A549 (cell line): Measurements from ENCODE around the gene OGFOD1. TPM values are rescaled to one million over a fixed set of nuclear protein-coding genes. Genes with fewer than 3 reads are reported as not detected.

Experiments
- ATAC-seq, 2 experiments: fragments of 200-7000 bp in 1 of 2; fragments of >200 bp in 1 of 2; cut with Nextera tagmentation in 1 of 2; cut with Tn5 transposase in 1 of 2; 3 replicates each; pipeline versions ENCODE4 v1.8.0 to v1.9.1; 2018 to 2020; ENCODE audit warnings: mild to moderate bottlenecking in 1 of 2, moderate library complexity in 1 of 2
- CTCF ChIA-PET: fragments of 300-600 bp; sonication (Branson Sonifier 250); formaldehyde crosslinking; extraction: SDS; loops from one replicate; lab custom pipeline; 2021; ENCODE audit warnings: antibody characterized with exemption, inconsistent platforms; lab: Yijun Ruan, JAX
- POLR2A ChIA-PET: fragments of 350-600 bp; formaldehyde crosslinking; extraction: SDS; loops from one replicate; lab custom pipeline; 2021; ENCODE audit warnings: antibody characterized with exemption, inconsistent platforms; lab: Yijun Ruan, JAX
- DNase-seq, 2 experiments: peaks; one replicate each; pipeline versions ENCODE4 v3.0.0 to v3.0.0-alpha.2; 2011 to 2016; ENCODE audit warnings: low read depth in 1 of 2, low spot score in 1 of 2
- FAIRE-seq: peaks from 2 replicates; lab custom pipeline; 2011; peaks lifted over from hg19 to GRCh38; lab: Jason Lieb, UNC
- H3K27ac ChIP-seq, 2 experiments: fragments of >200 bp; sonication (Bioruptor Twin); formaldehyde crosslinking; 3 replicates each; pipeline ENCODE4 v1.5.1; 2016 to 2017
- H3K4me1 ChIP-seq: fragments of >200 bp; sonication (Bioruptor Twin); formaldehyde crosslinking; 3 replicates; pipeline ENCODE4 v1.6.1; 2016
- H3K4me2 ChIP-seq: fragments of >200 bp; sonication (Bioruptor Twin); formaldehyde crosslinking; 3 replicates; pipeline ENCODE4 v1.6.1; 2016
- H3K4me3 ChIP-seq: fragments of >200 bp; sonication (Bioruptor Twin); formaldehyde crosslinking; 3 replicates; pipeline ENCODE4 v1.5.1; 2016
- H3K9me3 ChIP-seq: fragments of >200 bp; sonication (Bioruptor Twin); formaldehyde crosslinking; 3 replicates; pipeline ENCODE4 v1.6.1; 2016
- ATOH8 ChIP-seq: fragments of 250-450 bp; sonication (Bioruptor Pico); IDR thresholded peaks from 2 replicates; pipeline ENCODE4 v1.5.0; 2020; ENCODE audit warnings: low read depth, mild to moderate bottlenecking, moderate library complexity
- CEBPB ChIP-seq, 2 experiments: fragments of >200 bp in 1 of 2; sonication (Bioruptor Twin) in 1 of 2; formaldehyde crosslinking in 1 of 2; IDR thresholded peaks; 2 replicates each; pipeline ENCODE4 v1.6.1; 2012 to 2016
- CHD2 ChIP-seq: fragments of 150-350 bp; IDR thresholded peaks from 2 replicates; pipeline ENCODE4 v1.6.1; 2014; ENCODE audit warnings: low read length; ENCODE audit not compliant: partially characterized antibody
- CHD4 ChIP-seq: fragments of 200-600 bp; sonication (generic); IDR thresholded peaks from 2 replicates; pipeline ENCODE4 v1.6.1; 2016; ENCODE audit warnings: antibody characterized with exemption, mild to moderate bottlenecking, borderline replicate concordance
- EHF ChIP-seq: fragments of 250-450 bp; sonication (Bioruptor Pico); IDR thresholded peaks from 2 replicates; pipeline ENCODE4 v1.5.0; 2020; ENCODE audit warnings: mild to moderate bottlenecking
- EP300 ChIP-seq, 2 experiments: fragments of >200 bp; sonication (Bioruptor Twin); formaldehyde crosslinking; IDR thresholded peaks; 2 replicates in 1 of 2; 3 replicates in 1 of 2; pipeline ENCODE4 v1.6.1; 2016 to 2017
- ESRRA ChIP-seq: fragments of 150-350 bp; IDR thresholded peaks from 2 replicates; pipeline ENCODE4 v1.6.1; 2014; ENCODE audit warnings: mild to moderate bottlenecking, low read length, borderline replicate concordance
- FOSB ChIP-seq: fragments of 250-450 bp; sonication (Bioruptor Pico); IDR thresholded peaks from 2 replicates; pipeline ENCODE4 v1.5.0; 2020; ENCODE audit warnings: mild to moderate bottlenecking, moderate library complexity
- HDAC2 ChIP-seq: fragments of 200-600 bp; sonication (generic); IDR thresholded peaks from 2 replicates; pipeline ENCODE4 v1.6.1; 2016
- HEYL ChIP-seq: fragments of 250-450 bp; sonication (Bioruptor Pico); IDR thresholded peaks from 2 replicates; pipeline ENCODE4 v1.8.0; 2021; ENCODE audit warnings: mild to moderate bottlenecking, moderate library complexity
- HOXB13 ChIP-seq: fragments of 250-450 bp; sonication (Bioruptor Pico); IDR thresholded peaks from 2 replicates; pipeline ENCODE4 v1.5.0; 2020; ENCODE audit warnings: low read depth, mild to moderate bottlenecking, moderate library complexity
- HOXB5 ChIP-seq: fragments of 250-450 bp; sonication (Bioruptor Pico); IDR thresholded peaks from 2 replicates; pipeline ENCODE4 v1.5.0; 2020; ENCODE audit warnings: mild to moderate bottlenecking, moderate library complexity
- KDM1A ChIP-seq: fragments of 200-600 bp; sonication (generic); IDR thresholded peaks from 2 replicates; pipeline ENCODE4 v1.6.1; 2016; ENCODE audit warnings: low read depth, mild to moderate bottlenecking
- MAX ChIP-seq: IDR thresholded peaks from 2 replicates; pipeline ENCODE4 v1.6.1; 2012
- MYC ChIP-seq: IDR thresholded peaks from 2 replicates; pipeline ENCODE4 v1.6.1; 2012; ENCODE audit warnings: mild to moderate bottlenecking, inconsistent platforms, low read length, improper control_type of control experiment, borderline replicate concordance
- PHF8 ChIP-seq: fragments of 200-600 bp; sonication (generic); IDR thresholded peaks from 2 replicates; pipeline ENCODE4 v1.6.1; 2016; ENCODE audit warnings: low read depth, mild to moderate bottlenecking, antibody characterized with exemption, moderate library complexity, borderline replicate concordance
- RNF2 ChIP-seq: fragments of 200-600 bp; sonication (generic); IDR thresholded peaks from 2 replicates; pipeline ENCODE4 v1.6.1; 2016; ENCODE audit warnings: low read depth, mild to moderate bottlenecking, antibody characterized with exemption, moderate library complexity, borderline replicate concordance
- SMC3 ChIP-seq: fragments of >200 bp; sonication (Bioruptor Twin); formaldehyde crosslinking; IDR thresholded peaks from 3 replicates; pipeline ENCODE4 v1.6.1; 2018; ENCODE audit warnings: inconsistent platforms
- TFCP2L1 ChIP-seq: fragments of 250-450 bp; sonication (Bioruptor Pico); IDR thresholded peaks from 2 replicates; pipeline ENCODE4 v1.5.0; 2021; ENCODE audit warnings: mild to moderate bottlenecking
- TP53 ChIP-seq: fragments of 250-450 bp; sonication (Bioruptor Pico); IDR thresholded peaks from 2 replicates; pipeline ENCODE4 v1.5.0; 2021; ENCODE audit warnings: mild to moderate bottlenecking, moderate library complexity
- USF2 ChIP-seq: fragments of 450-650 bp; IDR thresholded peaks from 2 replicates; pipeline ENCODE4 v1.6.1; 2014; ENCODE audit warnings: antibody characterized with exemption
- ZFP36 ChIP-seq: fragments of 450-650 bp; IDR thresholded peaks from 2 replicates; pipeline ENCODE4 v1.6.1; 2014; ENCODE audit warnings: borderline replicate concordance; ENCODE audit not compliant: partially characterized antibody
- ZSCAN20 ChIP-seq: fragments of 250-450 bp; sonication (Bioruptor Pico); IDR thresholded peaks from 2 replicates; pipeline ENCODE4 v1.8.0; 2022; ENCODE audit warnings: mild to moderate bottlenecking, moderate library complexity
- WGBS: methylation state at CpG from one replicate; pipeline ENCODE4 v1.1.6; 2017; ENCODE audit errors: missing lambda C conversion rate; 5-methylcytosine and 5-hydroxymethylcytosine counted together
- polyA plus RNA-seq, 4 experiments: library from polyadenylated mRNA; depleted of rRNA in 3 of 4; stranded (reverse); fragments of >200 nt; fragmentation: RNase III in 1 of 4; extraction: RNeasy Plus Mini Kit Qiagen cat#74134 plus additional on column Dnase treatment in 1 of 4; gene quantifications; 2 replicates in 3 of 4; 3 replicates in 1 of 4; pipeline ENCODE4 v1.2.3, GENCODE V29; 2011 to 2017
- TF ChIP-seq, protein P1 (sequence below): IDR thresholded peaks from 2 replicates; pipeline ENCODE4 v1.6.1; 2012

The OGFOD1 gene
- polyA plus RNA-seq, 2 of the 4 experiments (the other 2 are of a cell fraction): 71.6 to 94.1 TPM

- CTCF ChIA-PET: no interaction called here
- WGBS: 92% methylated on average over 4 of the region's 4 CpGs
- no peak for FAIRE-seq
- no peak overlapping the region for H3K27ac ChIP-seq
- no peak overlapping the region for H3K4me3 ChIP-seq
- DNase-seq: no peak
- no peak for ATAC-seq
- peaks cover 42% of the 10 kb centered on the region for H3K4me1 ChIP-seq
- TF ChIP-seq HEYL (no peak), TFCP2L1 (CRISPR knock-in tag) (no peak), RNF2 (no peak), CEBPB (IDR thresholded peaks at IDR 0.05) (no peak), ATOH8 (CRISPR knock-in tag) (no peak), CHD2 (no peak), EP300 (IDR thresholded peaks at IDR 0.05) (no peak), ESRRA (no peak), HOXB13 (CRISPR knock-in tag) (no peak)
- TF ChIP-seq, all 56 proteins: peak for 0
- POLR2A ChIA-PET: interaction anchor here (0.5 kb wide), 1 partner anchor 13 kb away, joined by 3 read pairs; no protein-coding TSS in a partner anchor
- Histone ChIP-seq H3K9me3 (no peaks in the 10 kb centered on the region), H3K4me2 (peak overlapping the region; percentile 82)
These were observed 28.4 kb upstream of the OGFOD1 start for GRCh38 chr16:56422896-56423441.

GRCh38 chr16:56423584-56424403 is 27.6 kb upstream of the OGFOD1 start:
- peak overlapping the region; percentile 92 to 93 for H3K27ac ChIP-seq
- peak overlapping the region; percentile 98 for H3K4me3 ChIP-seq
- ATAC-seq (no peak), DNase-seq (no peak), FAIRE-seq (no peak)
- no peak for TF ChIP-seq RNF2
- no peak for TF ChIP-seq EHF (CRISPR knock-in tag)
- TF ChIP-seq MAX: no peak
- TF ChIP-seq ESRRA: no peak
- TF ChIP-seq FOSB (CRISPR knock-in tag): no peak
- TF ChIP-seq, protein P1, sequence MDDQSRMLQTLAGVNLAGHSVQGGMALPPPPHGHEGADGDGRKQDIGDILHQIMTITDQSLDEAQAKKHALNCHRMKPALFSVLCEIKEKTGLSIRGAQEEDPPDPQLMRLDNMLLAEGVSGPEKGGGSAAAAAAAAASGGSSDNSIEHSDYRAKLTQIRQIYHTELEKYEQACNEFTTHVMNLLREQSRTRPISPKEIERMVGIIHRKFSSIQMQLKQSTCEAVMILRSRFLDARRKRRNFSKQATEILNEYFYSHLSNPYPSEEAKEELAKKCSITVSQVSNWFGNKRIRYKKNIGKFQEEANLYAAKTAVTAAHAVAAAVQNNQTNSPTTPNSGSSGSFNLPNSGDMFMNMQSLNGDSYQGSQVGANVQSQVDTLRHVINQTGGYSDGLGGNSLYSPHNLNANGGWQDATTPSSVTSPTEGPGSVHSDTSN: no peak
- ChIA-PET CTCF (interaction anchor here (1.1 kb wide), 1 partner anchor 23 kb away, joined by 4 read pairs; no protein-coding TSS in a partner anchor), POLR2A (interaction anchor here (1.2 kb wide), 1 partner anchor 27 kb away, joined by 4 read pairs; the partner anchor contains the start of genes NUDT21 and OGFOD1)
- no peaks in the 10 kb centered on the region for H3K9me3 ChIP-seq
- whole genome bisulfite sequencing: 39% methylated on average over 7 of the region's 7 CpGs
- peaks cover 42% of the 10 kb centered on the region for H3K4me1 ChIP-seq
- H3K4me2 ChIP-seq: peak overlapping the region; percentile 82

DNA sequence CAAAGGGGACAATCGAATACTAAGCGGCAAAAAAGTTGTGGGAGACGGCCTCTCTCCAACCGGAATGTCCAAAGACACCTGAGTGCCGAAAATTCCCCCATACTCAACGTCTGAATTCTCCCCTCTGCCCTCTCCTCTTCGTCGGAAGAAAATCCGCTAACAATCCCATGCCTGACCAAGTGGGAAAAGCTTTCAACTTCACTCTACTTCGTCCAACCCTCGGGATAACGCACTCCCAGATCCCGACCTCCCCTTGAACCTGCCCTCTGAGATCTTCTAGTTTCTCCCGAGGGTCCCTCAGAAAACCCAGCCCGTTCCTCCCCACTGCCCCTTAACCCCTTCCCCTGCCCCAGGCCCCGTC is 27.0 kb upstream of the OGFOD1 start:
- peak overlapping the region; percentile 98 for H3K4me3 ChIP-seq
- 2% methylated on average over 15 of the region's 16 CpGs for WGBS
- H3K9me3 ChIP-seq: no peaks in the 10 kb centered on the region
- ChIA-PET CTCF (interaction anchor here (1.1 kb wide), 1 partner anchor 23 kb away, joined by 4 read pairs; no protein-coding TSS in a partner anchor), POLR2A (interaction anchor here (1.2 kb wide), 1 partner anchor 27 kb away, joined by 4 read pairs; the partner anchor contains the start of genes NUDT21 and OGFOD1)
- peaks cover 42% of the 10 kb centered on the region for H3K4me1 ChIP-seq
- ATAC-seq: peak; percentile 3 to 37; a peak in 3 of 6 replicates
- TF ChIP-seq TP53 (CRISPR knock-in tag) (no peak), MYC (no peak), HOXB5 (no peak), KDM1A (no peak), ZFP36 (no peak), CHD4 (no peak), SMC3 (no peak), MAX (no peak), EP300 (IDR thresholded peaks at IDR 0.05) (no peak), RNF2 (no peak), ZSCAN20 (CRISPR knock-in tag) (no peak), PHF8 (no peak), HDAC2 (no peak), USF2 (no peak), CHD2 (no peak)
- TF ChIP-seq, protein P1: no peak
- FAIRE-seq: no peak
- H3K27ac ChIP-seq: peak overlapping the region; percentile 92 to 93
- H3K4me2 ChIP-seq: peak overlapping the region; percentile 82
- no peak for DNase-seq
